GM15510 (cell line): ENCODE results near the gene SP2.

Experiments
- POLR2A ChIP-seq: IDR thresholded peaks from 3 replicates; pipeline ENCODE4 v1.6.1; 2011; ENCODE audit warnings: borderline replicate concordance; ENCODE audit not compliant: insufficient read length; ENCODE audit errors: extremely low read depth

Gene SP2

DNA sequence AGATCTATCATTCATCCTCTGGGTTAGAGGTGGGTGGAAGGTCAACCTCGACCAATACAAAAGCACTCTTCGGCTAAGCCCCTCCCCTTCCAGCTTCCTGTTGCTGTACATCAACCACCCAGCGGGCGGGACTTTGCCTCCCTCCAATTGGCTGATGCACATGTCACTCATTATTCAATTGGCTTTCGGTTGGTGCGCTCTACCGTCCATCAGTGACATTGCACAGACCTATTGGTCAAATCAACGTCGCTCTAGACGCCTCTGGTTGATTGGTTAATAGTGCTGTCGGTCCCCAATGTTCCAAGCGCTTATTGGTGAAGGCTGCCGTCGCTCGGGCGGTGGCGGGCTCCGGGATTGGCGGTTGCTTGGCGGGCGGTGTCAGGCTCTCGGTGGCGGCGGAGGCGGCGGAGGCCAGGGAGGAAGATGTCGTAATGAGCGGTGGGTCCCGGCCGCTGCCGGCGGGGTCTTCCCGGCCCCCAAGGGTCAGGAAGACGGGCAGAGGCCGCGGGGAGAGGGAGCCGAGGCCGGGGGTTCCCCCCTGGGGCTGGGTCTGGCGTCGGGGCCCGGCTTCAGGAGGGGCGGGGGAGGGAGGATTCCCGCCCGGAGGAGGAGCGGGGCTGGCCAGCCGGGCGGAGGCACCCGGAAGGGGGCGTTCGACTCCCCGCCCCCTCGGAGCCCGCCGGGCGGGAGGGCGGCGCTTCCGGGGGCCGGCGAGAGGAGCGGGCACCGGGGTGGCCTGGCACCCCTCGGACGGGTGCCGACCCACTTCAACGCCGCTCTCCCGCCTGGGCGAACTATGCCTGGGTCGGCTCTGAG lies at the start of gene SP2:
TSS of gene SP2 (plus strand) at position 381 of the 816 bp plus-strand sequence. CDS start at position 432, 51 bp downstream.
- peak; percentile 90 for TF ChIP-seq POLR2A

DNA sequence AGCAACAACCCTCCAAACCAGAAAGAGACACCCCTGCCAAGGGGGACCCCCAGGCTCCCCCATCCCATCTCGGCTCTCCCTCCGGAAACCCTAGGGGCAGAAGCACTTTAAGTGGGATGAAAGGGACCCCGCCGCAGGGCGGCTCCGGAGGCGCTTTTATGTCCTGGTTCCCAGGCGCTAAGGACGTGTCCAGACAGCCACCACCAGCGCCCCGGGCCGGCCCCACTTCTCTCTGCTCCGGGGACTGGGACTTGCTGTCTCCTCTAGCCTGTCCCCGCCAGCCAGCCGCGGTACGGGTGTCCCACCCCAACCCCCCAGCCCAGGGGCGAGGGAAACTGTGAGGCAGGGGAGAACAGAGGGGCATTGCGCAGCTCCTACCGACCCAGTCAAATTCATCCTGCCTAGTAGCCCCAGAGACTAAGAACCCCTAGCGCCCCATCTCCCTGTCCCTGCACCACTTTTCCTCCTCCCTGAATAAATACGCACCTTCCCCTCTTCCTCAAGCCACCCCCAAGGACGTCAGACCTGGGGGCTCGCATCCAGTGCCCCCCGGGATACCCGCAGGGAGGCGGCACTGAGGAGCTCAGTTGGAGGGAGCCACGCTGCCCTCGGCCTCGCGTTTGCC lies 49.2 kb upstream of the SP2 start:
- TF ChIP-seq POLR2A = no peak

DNA sequence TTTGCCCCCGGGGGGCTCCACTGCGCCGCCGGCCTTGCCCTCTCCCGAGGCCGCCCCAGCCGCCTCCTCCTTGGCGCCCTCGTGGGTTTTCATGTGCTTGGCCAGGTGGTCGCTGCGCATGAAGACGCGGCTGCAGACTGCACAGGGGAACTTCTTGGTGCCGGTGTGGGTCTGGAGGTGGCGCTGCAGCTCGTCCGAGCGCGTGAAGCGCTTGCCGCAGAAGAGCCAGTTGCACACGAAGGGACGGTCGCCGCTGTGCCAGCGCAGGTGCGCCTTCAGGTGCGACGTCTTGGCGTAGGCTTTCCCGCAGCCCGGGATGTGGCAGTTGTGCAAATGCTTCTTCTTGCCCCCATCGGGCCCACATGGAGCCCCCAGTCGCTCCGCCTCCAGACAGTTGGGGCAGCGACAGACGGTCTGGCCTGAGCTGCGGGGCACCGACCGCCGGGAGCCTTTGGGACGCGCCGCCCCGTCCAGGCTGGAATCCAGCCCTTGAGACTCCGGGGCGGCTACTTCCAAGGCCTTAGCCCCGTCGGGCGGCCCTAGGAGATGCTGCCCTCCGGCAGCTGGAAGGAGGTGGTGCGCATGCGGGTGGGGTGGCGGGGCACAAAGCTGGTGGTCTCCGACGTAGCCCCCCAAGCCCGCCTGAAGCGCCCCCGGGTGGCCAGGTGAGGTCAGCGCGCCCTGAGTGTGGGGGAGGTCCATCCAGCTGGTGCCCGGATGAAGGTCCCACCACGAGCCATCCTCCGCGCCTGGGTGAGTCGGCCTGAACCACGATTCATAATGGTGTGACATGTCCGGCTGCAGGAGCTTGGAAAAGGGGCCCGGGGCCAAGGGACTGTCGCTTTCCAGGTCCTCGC lies 48.5 kb upstream of the SP2 start:
- TF ChIP-seq POLR2A = no peak

GRCh38 chr17:47848198-47848513 lies 47.9 kb upstream of the SP2 start:
- TF ChIP-seq POLR2A = no peak

DNA sequence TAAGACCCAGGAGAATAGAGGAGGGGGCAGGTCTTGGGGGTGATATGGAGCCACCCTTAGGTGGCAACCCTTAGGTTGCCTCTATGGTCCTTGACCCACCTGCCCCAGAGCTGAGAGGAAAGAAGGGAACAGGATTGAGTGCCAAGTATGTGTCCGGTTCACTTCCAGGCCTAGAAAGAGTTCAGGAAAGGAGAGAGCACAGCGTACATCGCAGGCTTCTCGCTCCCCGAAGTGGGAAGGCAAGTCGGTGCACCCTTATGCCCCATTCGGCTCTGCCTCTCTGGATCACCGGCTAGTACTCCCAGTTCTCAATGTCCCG lies 45.7 kb upstream of the SP2 start:
- TF ChIP-seq POLR2A = no peak

DNA sequence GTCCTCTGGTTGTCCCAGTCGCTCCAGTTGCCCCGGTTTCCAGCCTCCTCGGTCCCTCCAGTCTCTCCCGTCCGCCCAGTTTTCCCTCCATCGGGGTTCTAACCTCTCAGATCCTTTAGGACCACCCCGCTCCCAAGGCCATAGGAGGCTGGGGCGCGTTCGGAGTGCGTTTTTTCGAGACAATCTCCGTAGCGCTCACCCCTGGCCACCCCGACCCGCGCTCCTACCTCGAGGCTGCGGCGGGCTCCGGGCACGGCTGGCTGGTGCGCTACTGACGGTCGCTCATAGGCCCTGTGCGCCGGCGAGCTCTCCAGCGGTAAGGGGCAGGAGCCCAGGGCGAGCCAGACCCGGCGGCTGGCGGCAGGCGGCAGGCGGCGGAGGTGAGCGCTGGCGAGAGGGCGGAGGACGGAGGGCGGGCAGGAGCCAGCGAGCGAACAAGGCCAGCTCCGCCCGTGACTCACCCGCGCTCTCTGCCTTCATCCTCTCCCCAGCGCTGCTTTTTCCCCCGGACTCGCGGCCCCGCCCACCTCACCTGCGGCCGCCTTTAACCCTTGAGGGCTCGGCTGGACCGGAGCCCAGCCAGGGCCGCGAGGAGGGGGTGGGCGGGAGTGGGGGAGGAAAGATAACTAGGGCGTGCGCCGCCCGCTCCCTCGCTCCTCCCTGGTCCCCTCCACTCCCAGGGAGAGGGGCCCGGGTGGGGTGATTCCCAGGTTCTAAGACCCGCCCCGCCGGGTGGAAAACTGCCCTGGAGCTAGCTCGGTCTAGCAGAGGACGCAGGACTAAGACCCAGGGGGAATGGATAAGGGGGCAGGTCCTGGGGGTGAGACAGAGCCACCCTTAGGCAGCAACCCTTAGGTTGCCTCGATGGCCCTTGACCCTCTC lies 45.1 kb upstream of the SP2 start, which contains the start of gene SP6:
TSS of gene SP6 (minus strand) at position 472 of the 882 bp plus-strand sequence. CDS start 2,734 bp downstream, outside the sequence.
- no peak for TF ChIP-seq POLR2A

DNA sequence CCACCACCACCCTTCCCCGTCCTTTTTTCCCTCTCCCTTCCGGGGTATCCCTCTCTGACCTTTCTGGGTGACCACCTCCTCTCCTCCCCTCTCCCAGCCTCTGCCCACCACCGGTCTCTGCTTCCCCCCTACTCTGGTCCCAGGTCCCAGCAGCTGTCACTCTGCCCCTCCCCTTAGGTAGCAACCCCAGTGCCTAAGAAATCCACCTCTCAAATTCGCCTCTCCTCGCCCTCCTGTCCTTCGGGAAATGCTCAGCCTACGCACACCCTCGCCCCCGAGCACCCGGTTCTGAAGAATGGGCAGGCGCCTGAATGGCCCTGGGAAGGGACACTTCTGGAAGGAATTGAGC lies 44.3 kb upstream of the SP2 start:
- TF ChIP-seq POLR2A = no peak

DNA sequence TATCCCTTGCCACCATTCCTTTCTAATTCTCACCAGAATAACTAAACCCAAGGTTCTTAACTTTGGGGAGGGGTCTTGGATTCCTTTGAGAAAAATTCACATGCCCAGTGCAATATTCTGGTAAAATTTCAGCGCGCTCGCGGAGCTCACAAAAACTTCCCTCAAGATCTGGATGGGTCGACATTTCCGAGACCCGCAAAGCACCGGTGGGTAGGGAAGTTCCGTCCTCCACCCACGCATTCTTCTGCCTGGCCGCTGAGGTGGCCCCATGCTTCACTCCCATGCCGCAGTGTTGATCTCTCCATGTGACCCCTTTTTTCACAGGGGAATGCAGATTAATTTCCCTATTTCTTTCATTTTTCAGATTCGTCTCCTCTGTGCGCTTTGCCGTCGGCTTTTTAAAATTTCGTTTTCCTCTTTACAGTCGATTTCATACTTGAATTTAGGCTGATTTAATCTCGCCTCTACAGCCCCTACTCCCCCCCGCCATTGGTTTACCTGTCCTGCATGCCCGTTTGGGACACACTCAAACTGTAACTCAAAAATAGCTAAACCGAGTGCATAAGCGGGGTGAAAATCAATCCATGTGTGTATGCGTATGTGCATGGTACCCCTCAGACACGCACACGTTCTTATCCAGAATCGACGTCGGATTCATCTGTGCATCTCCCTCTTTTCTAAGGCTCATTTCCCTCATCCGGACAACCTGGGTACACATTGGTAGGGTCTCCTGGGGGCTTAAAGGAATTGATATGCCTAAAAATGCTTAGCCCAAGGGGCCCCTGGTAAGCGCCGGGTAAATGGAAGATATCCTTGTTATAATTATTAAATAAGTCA lies 43.7 kb upstream of the SP2 start:
- no peak for TF ChIP-seq POLR2A

DNA sequence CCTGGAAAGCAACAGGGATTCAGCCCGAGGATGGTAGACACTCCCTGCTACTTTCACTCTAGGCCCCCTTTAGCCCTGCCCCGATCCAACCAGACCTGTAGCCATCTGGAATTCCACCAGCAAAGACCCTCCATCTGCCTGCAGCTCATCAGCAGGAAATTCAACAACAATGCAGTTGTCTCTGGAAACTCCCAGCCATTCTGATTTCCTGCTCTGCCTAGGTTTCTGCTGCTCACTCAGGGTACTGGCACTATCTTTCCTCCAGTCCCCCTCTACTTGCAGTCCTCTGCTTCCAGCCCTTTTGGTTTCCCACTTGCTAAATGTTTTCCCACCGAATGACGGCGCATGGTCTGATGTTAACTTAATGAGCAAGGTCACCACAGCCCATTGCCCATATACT lies 42.4 kb upstream of the SP2 start:
- TF ChIP-seq POLR2A = no peak

- TF ChIP-seq POLR2A = no peak
Observed at GRCh38 chr17:47855737-47856136, 40.3 kb upstream of the SP2 start.

- no peak for TF ChIP-seq POLR2A
Observed at GRCh38 chr17:47856830-47857229, 39.2 kb upstream of the SP2 start.

DNA sequence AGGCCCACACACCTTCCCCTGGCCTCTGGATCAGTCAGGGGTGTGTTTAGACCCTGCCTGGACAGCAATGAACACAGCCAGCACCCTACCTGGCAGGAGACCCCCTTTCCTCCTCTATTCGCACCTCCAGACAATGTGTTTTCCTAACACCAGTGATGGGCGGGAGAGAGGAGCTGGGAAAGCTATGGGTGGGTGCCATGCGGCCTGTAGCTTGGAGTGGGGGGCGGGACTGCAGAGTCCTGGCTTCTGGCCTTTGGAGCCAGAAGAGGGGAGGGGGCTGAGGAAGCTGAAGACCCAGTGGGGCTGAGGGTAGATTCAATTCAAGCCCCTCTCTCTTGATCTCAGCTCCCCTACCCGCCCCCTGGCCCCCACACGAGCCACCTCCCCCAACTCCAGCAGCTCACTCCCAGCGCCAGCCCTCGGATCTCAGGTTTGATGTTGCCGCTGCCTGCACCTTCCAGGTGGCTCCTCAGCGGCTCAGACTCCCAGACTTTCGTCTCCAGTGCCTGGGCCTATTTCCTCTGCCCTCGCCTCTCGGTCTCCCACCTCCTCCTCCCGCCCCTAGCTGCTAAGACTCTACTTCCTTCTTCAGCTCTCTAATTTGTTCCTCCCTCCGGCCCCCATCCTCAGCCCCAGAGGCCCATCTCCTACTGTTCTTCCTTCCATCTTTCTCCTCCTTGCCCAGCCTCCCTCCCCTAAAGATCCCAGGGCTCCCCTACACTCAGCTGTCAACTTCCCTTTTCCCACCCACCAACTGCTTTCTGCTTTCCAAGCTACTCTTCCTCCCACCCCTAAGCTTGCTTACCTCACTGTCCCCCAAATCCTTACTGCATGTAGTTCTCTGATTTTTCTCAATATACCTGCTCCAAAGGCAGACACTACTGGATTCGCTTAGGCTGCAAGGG lies 38.2 kb upstream of the SP2 start:
- TF ChIP-seq POLR2A = no peak

DNA sequence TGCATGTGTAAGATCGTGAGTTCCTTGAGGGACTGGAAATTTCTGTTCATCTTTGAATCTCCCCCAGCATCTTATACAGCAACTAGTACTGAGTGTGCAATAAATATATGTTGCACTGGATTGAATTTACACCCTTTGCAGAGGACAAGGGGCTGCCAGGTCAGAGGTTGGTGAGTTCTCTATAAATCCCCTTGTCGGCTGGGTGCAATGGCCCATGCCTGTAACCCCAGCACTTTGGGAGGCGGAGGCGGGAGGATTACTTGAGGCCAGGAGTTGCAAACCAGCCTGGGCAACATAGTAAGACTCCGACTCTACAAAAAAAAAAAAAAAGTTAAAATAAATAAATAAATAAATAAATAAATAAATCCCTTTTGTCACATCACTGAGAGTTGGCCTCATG lies 35.6 kb upstream of the SP2 start:
- TF ChIP-seq POLR2A = no peak
